Measurements from ENCODE around the gene MRPS6. TPM values are rescaled to one million over a fixed set of nuclear protein-coding genes. Genes with fewer than 3 reads are reported as not detected.

Gene MRPS6
- total RNA-seq, 2 donors from 2014 or later = 2.3 to 15.8 TPM

- DNase-seq (no peak), ATAC-seq (no peak)
- WGBS, 2 donors = 88 to 92% methylated on average over 5 of the region's 5 CpGs
- Histone ChIP-seq H3K4me3 (no peak overlapping the region), H3K4me1 (no peaks in the 10 kb centered on the region), H3K27ac (no peak overlapping the region), H3K27me3 (no peaks in the 10 kb centered on the region), H3K36me3 (replicated peaks in 1 of 2; ENCODE audit: insufficient read depth in 1 of 2, low read depth in 2 of 2) (no peaks in the 10 kb centered on the region), H3K9me3 (no peaks in the 10 kb centered on the region)
- no peak for TF ChIP-seq CTCF (IDR thresholded peaks at IDR 0.05)
- TF ChIP-seq POLR2A (IDR thresholded peaks at IDR 0.05) = no peak
- intact Hi-C loops (cut with DNase I) = no loop called here
Measured at GRCh38 chr21:34152500-34152899, 79.1 kb downstream of the MRPS6 start.

DNA sequence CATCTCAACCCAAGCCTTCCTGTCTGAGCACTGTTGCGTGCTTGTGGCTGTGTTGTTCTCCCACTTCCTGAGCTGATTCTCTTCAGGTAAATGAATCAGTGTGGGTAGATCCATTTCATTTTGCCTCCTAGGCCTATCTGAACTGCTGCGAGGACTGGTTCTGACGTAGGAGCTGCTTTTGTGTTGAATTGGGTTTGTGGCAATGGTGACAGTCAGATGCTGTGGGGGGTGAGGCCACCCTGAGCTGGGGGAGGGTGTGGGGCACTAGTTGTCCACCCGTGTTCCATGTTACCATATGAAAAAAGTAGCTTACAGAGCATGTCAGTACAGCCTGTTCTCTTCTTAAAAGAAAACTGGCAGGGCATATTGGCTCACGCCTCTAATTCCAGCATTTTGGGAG is 81.5 kb downstream of the MRPS6 start:
- no peak overlapping the region for H3K4me3 ChIP-seq
- DNase-seq (no peak), ATAC-seq (no peak)
- 91 to 98% methylated on average over 5 of the region's 5 CpGs for WGBS, 2 donors
- H3K9me3 ChIP-seq = no peaks in the 10 kb centered on the region
- H3K4me1 ChIP-seq = no peaks in the 10 kb centered on the region
- intact Hi-C loops (cut with DNase I) = no loop called here
- no peaks in the 10 kb centered on the region for H3K36me3 ChIP-seq (replicated peaks in 1 of 2; ENCODE audit: insufficient read depth in 1 of 2, low read depth in 2 of 2)
- no peaks in the 10 kb centered on the region for H3K27me3 ChIP-seq
- H3K27ac ChIP-seq = no peak overlapping the region
- no peak for TF ChIP-seq CTCF (IDR thresholded peaks at IDR 0.05)
- TF ChIP-seq POLR2A (IDR thresholded peaks at IDR 0.05) = no peak

DNA sequence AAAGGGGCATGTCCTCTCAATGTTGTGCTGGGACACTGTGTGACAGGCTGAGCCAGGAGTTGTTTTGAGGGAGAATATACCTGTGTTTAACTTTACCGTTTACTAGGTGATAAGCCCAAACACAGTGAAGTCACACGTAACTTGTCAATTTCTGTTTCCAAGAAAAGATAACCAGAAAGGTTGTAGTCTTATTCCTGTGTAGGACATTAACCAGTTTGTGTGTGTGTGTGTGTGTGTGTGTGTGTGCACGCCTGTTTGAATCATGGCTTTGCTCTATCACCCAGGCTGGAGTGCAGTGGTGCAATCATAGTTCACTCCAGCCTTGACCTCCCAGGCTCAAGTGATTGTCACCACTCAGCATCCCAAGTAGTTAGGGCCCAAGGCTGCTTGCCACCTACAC is 83.6 kb downstream of the MRPS6 start:
- intact Hi-C loops (cut with DNase I) = no loop called here
- ATAC-seq = no peak
- no peak overlapping the region for H3K27ac ChIP-seq
- WGBS, 2 donors = 56 to 59% methylated on average over 3 of the region's 3 CpGs
- DNase-seq = no peak
- no peaks in the 10 kb centered on the region for H3K36me3 ChIP-seq (replicated peaks in 1 of 2; ENCODE audit: insufficient read depth in 1 of 2, low read depth in 2 of 2)
- H3K4me1 ChIP-seq = no peaks in the 10 kb centered on the region
- H3K9me3 ChIP-seq = no peaks in the 10 kb centered on the region
- H3K4me3 ChIP-seq = no peak overlapping the region
- H3K27me3 ChIP-seq = no peaks in the 10 kb centered on the region
- TF ChIP-seq CTCF (IDR thresholded peaks at IDR 0.05) = no peak
- no peak for TF ChIP-seq POLR2A (IDR thresholded peaks at IDR 0.05)

DNA sequence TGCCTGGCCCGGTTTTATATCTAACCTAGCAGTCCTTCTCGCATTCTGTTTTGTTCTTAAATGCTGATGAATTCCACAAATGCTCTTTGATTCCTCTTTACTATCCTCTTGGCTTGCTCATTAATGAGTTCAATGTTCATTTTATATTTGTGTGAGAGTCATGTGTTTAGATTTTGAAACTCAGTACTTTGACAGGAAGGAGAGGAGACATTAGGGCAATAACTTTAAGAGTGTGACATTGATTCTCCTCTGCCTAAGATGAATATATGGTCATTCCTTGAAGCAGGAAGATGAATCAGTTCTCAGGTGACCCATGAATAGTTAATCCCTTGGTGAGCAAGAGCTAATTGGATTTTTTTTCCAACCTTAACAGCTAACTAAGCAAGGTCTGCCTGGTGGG is 84.1 kb downstream of the MRPS6 start:
- ATAC-seq (no peak), DNase-seq (no peak)
- Histone ChIP-seq H3K4me3 (no peak overlapping the region), H3K27me3 (no peaks in the 10 kb centered on the region), H3K27ac (no peak overlapping the region), H3K4me1 (no peaks in the 10 kb centered on the region), H3K9me3 (no peaks in the 10 kb centered on the region), H3K36me3 (replicated peaks in 1 of 2; ENCODE audit: insufficient read depth in 1 of 2, low read depth in 2 of 2) (no peaks in the 10 kb centered on the region)
- 79 to 92% methylated on average over 2 of the region's 2 CpGs for WGBS, 2 donors
- TF ChIP-seq CTCF (IDR thresholded peaks at IDR 0.05) (no peak), POLR2A (IDR thresholded peaks at IDR 0.05) (no peak)
- intact Hi-C loops (cut with DNase I) = no loop called here
